NCI-H510A (cell line): ENCODE measurements around the gene ANXA2.
"Not testable (repeated sequence)": the region's sequence is repeated elsewhere in the genome, so short reads cannot be mapped to it uniquely, and the experiment has no call there.

Source experiments
- DNase-seq: peaks from one replicate; lab custom pipeline; 2025; lab: John Stamatoyannopoulos, UW

The ANXA2 gene

GRCh38 chr15:60397772-60398445 is at the start of gene ANXA2:
ANXA2 (minus strand) TSS chr15:60397986; CDS start chr15:60386075, 11,911 bp downstream.
- peak; percentile 9 for DNase-seq

GRCh38 chr15:60444289-60444912 is 46.6 kb upstream of the ANXA2 start:
- no peak for DNase-seq

- no peak for DNase-seq
These were observed 45.0 kb upstream of the ANXA2 start for GRCh38 chr15:60442763-60443162.

GRCh38 chr15:60442031-60442650 is 44.4 kb upstream of the ANXA2 start:
- no peak for DNase-seq

- no peak for DNase-seq
These were observed 43.5 kb upstream of the ANXA2 start for GRCh38 chr15:60441331-60441730.

GRCh38 chr15:60438646-60439045 is 40.9 kb upstream of the ANXA2 start:
- no peak for DNase-seq

- DNase-seq, result no peak
These were observed 31.1 kb upstream of the ANXA2 start for GRCh38 chr15:60428935-60429334.

GRCh38 chr15:60426870-60427508 is 29.2 kb upstream of the ANXA2 start:
- no peak for DNase-seq

- DNase-seq, result no peak
These were observed 27.7 kb upstream of the ANXA2 start for GRCh38 chr15:60425461-60425860.

GRCh38 chr15:60424006-60424405 is 26.2 kb upstream of the ANXA2 start:
- no peak for DNase-seq

GRCh38 chr15:60423537-60423936 is 25.8 kb upstream of the ANXA2 start:
- DNase-seq, result no peak

GRCh38 chr15:60421544-60421943 is 23.8 kb upstream of the ANXA2 start:
- no peak for DNase-seq

- no peak for DNase-seq
These were observed 22.5 kb upstream of the ANXA2 start for GRCh38 chr15:60420203-60420716.

GRCh38 chr15:60419753-60420152 is 22.0 kb upstream of the ANXA2 start:
- no peak for DNase-seq

GRCh38 chr15:60418096-60418495 is 20.3 kb upstream of the ANXA2 start:
- no peak for DNase-seq

GRCh38 chr15:60417112-60417511 is 19.3 kb upstream of the ANXA2 start:
- DNase-seq, result no peak

GRCh38 chr15:60416484-60416883 is 18.7 kb upstream of the ANXA2 start:
- no peak for DNase-seq

- DNase-seq, result no peak
These were observed 16.4 kb upstream of the ANXA2 start for GRCh38 chr15:60414016-60414682.

- no peak for DNase-seq
These were observed 15.5 kb upstream of the ANXA2 start for GRCh38 chr15:60413231-60413824.

GRCh38 chr15:60412807-60413206 is 15.0 kb upstream of the ANXA2 start:
- DNase-seq, result not testable (repeated sequence)

- no peak for DNase-seq
These were observed 14.1 kb upstream of the ANXA2 start for GRCh38 chr15:60411774-60412425.
